GM18870 (cell line): Measurements from ENCODE around the gene C16orf86.
A peak's percentile ranks its signal among the peaks of the same experiment; 100 is the strongest.

Source experiments
- ATAC-seq: cut with Tn5 transposase; IDR thresholded peaks from one replicate; pipeline ENCODE4 v1.9.1; 2021; ENCODE audit warnings: moderate library complexity; ENCODE audit not compliant: unreplicated experiment

The C16orf86 gene

DNA sequence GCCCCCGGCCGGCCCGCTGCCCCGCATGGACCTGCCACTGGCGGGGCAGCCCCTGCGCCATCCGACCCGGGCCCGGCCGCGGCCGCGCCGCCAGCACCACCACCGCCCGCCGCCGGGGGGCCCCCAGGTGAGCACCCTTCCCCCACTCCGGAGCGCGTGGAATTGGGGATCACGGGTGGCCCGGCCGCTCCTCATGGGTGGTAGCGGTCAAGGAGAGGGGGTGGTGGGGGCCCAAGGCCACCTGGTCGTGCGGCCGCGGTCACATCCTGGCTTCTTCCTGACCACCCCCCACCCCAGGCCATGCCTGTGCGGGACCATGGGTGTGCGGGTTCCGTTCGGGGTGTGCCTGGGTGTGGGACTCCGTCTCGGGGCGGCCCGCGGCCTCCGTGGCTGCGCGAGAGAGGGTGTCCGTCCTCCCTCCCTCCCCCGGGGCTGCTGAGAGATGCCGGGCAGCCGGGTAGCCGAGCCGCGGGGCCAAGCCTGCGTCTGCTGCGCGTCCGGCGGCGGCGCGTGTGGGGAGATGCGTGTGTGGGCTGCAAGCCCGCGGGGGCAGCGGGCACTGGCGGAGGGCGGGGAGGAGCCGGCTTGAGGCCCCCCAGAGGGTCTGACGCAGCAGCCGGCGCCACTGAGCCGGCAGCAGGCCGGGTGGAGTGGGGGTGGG is 13.4 kb upstream of the C16orf86 start:
- no peak for ATAC-seq

- no peak for ATAC-seq
Measured at GRCh38 chr16:67653789-67654402, 12.7 kb upstream of the C16orf86 start.

- no peak for ATAC-seq
Measured at GRCh38 chr16:67654403-67654911, 12.2 kb upstream of the C16orf86 start.

- ATAC-seq, result no peak
Measured at GRCh38 chr16:67655363-67655762, 11.3 kb upstream of the C16orf86 start.

DNA sequence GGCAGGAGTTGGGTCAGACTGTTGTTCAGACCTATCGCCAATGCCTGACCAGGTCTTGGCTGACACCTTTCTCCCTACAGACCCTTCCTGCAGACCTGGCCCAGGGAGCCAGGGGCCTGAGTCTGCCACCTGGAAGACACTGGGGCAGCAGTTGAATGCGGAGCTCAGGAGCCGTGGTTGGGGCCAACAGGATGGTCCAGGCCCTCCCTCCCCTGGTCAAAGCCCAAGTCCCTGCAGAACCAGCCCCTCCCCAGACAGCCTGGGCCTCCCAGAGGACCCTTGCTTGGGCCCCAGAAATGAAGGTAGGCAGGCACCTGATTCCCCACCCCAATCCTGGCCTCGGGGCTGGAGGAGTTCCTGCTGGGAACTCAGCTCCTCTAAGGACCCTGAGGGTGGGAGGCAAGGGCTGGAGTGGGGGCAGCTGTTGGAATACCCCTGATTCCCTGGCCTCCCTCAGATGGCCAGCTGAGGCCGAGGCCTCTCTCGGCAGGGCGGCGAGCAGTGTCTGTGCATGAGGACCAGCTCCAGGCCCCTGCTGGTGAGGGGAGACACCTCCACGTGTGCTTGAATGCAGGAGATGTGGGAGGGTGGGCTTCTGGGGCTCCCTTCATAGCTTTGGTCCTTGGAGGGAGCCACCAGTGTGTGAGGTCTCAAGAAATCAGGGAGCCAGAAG is 10.1 kb upstream of the C16orf86 start:
- no peak for ATAC-seq

DNA sequence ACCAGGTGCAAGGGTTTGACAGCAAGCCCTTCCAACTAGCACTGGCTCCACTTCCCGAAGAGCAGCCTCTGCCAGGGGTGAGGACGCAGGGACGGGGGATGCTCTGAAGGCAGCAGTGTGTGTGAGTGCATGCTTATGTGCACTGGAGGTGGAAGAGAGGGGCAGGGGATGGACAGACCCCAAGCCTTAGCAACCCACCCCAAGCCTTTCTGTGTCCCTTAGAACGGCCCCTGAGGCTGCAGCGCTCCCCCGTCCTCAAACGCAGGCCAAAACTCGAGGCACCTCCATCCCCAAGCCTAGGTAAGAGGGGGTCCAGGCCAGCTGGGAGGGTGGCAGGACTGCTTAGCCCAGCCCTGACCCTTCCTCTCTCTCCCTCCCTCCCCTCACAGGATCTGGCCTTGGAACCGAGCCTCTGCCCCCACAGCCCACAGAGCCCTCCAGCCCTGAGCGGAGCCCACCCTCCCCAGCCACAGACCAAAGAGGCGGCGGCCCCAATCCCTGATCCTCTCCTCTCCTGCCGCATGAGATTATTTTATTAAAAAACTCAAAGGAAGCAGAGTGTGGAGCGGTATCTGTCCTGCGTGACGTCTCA is 9.5 kb upstream of the C16orf86 start:
- ATAC-seq, result no peak

DNA sequence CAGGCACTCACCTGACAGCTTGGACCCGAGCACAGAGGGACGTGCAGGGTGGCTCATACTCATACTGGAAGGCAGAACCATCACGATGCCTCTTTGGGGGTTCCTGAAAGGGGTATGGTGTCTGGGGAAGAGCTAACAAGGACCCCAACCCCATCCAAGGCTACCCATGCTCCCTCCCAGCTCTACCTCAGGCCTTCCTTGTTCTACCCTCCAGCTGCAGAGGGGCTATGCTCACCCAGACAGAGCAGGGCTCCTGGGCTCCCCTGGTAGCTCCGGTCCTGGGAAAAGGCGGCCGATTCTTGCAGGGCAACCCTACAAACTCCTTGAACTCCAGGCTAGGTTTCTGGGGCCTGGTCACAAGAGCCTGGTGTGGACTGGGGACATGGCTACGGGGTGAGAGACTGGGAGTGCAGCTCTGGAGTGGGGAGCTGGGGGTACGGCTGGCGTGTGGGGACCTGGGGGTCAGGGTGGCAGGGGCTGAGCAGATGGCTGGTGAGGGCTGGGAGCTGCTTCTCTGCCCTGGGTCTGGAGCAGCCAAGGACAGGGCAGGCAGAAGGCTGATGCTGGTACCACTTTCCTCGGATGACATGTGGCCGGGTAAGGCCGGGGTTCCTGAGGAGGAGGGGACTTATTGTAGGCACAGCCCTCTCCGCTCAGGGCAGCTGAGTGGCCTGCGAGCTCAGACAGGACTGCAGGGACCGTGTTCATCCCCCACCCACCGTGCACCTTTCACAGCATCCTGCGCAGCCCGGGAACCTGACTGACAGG is 8.7 kb upstream of the C16orf86 start:
- ATAC-seq, result no peak

- no peak for ATAC-seq
Measured at GRCh38 chr16:67658849-67659674, 7.6 kb upstream of the C16orf86 start.

DNA sequence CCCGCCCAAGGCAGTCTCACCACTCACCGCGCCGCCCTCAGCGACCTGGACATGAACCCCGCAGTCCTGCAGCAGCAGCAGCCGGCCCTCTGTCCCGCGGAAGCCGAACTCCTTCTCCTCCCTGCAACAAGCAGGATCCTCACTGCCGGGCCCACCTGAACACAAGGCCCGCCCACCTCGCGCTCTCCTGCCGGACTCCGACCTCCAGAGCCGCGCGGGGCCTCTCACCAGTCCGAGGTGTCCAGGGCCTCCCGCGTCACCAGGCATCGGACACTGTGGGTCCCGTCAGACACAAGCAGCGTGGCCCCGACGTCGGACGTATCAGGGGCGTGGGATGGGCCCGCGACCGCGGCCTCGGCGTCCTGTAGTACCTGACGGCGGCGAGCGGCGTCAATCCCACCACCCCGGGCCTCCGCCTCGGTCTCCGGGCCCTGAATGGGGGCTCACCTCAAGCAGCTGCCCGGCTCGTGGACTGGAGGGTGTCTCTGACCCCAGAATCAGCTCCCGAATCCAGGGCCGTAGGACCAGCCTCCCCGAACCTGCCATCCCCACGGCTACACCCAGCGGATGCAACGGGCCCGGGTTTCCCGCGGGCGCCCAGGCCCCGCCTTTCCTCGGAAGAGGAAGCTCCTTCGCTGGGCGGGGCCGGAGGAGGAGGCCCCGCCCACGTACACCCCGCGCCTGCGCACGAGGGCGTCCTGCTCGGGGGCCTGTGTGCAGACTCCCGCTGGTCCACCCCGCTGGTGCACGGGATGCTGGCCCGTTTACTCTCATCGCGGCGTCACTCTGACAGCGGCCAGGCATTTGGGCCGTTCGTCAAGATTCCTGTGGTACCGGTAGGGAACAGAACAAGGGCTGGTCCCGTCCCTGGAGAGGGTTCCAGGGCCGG is 6.7 kb upstream of the C16orf86 start, which contains the start of gene ACD:
ACD (minus strand) TSS at position 586 of the 889 bp plus-strand sequence; CDS start at position 546, 40 bp downstream.
- peak; percentile 39 for ATAC-seq

- ATAC-seq, result peak; percentile 47
Measured at GRCh38 chr16:67660564-67661028, 6.0 kb upstream of the C16orf86 start, which contains the start of gene PARD6A. Gene PARD6A (plus strand): TSS chr16:67660960. CDS start chr16:67661039, 79 bp downstream.

- no peak for ATAC-seq
Measured at GRCh38 chr16:67661101-67661761, 5.4 kb upstream of the C16orf86 start.

DNA sequence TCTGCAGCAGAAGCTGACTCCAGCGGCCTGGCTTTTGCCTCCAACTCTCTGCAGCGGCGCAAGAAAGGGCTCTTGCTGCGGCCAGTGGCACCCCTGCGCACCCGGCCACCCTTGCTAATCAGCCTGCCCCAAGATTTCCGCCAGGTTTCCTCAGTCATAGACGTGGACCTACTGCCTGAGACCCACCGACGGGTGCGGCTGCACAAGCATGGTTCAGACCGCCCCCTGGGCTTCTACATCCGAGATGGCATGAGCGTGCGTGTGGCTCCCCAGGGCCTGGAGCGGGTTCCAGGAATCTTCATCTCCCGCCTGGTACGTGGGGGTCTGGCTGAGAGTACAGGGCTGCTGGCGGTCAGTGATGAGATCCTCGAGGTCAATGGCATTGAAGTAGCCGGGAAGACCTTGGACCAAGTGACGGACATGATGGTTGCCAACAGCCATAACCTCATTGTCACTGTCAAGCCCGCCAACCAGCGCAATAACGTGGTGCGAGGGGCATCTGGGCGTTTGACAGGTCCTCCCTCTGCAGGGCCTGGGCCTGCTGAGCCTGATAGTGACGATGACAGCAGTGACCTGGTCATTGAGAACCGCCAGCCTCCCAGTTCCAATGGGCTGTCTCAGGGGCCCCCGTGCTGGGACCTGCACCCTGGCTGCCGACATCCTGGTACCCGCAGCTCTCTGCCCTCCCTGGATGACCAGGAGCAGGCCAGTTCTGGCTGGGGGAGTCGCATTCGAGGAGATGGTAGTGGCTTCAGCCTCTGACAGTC is 4.5 kb upstream of the C16orf86 start:
- ATAC-seq, result no peak

- ATAC-seq, result no peak
Measured at GRCh38 chr16:67662653-67663010, 4.0 kb upstream of the C16orf86 start.

DNA sequence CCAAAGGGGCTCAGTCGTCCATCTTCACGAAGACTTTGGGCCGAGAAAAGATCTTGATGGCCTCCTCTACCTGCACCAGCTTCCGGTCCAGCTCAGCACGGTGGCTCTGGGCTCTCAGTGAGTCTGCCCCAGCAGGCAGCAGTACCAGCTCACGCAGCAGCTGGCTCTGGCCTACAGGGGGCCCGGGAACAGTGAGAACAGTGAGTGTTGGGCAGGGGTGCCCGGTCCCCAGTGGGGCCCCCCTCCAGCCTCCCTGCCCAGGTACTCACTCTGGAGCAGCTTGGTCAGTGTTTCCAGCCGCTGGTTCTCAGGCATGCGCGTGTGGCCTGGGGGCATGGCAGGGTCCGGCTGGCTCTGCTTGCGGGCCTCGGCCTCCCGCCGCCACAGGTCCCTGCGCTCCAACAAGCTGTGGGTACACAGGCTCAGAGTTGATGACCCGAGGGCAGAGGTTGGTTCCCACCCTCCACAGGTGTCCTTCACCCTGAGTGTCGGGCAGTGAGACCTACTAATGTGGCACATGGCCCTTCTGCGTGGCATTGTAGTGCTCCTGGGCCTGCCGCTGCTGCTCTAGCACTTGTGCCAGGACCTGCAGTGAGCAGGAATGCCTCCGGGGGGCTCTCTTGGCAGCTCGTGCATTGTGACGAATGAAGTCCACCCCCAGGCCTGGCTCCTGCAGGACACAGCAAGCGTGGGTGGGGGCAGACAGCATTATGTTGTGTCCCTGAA is 3.3 kb upstream of the C16orf86 start:
- ATAC-seq, result no peak

GRCh38 chr16:67663877-67664222 is 2.8 kb upstream of the C16orf86 start:
- no peak for ATAC-seq

DNA sequence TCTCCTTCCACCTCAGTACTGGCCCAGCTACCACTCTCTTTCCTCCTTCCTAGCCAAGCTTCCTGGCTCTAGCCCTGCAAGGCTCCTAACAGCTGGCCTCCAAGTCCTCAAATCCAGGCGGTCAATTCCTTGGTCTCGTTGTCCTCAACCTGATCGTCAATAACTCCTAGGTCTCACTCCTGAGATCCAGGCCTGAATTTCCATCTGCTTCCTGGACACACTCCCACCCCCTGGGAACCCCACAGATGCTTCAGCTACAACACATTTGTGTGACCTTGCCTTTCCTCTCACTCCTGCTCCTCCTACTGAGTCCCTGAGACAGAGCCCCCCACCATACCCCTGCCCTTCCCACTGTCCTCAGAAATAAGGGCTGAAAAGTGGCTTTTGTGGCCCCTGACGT is 2.4 kb upstream of the C16orf86 start:
- no peak for ATAC-seq

DNA sequence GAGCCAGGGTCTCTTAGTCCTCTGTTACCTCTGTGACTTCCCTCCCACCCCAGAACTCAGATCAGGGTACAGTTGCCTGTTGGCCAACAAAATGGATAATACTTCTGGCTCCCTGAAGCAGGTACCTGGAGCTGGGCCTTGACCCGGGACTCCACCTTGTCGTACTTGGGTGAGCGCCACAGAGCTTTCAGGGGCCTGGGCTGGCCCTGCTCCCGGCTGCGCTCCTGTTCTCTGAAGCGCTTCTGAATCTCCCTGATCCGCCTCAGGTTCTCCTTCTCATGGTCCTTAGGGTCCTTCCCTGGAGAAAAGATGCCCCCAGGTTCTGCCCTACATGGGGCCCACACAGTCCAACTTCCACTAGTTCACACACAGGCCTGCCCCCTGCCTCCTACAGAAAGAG is 1.7 kb upstream of the C16orf86 start:
- no peak for ATAC-seq
